Left hindlimb (tissue), 1 donor: Measurements from ENCODE around the gene ACACA.
A peak's percentile ranks its signal among the peaks of the same experiment; 100 is the strongest.
"Not testable (repeated sequence)": the region's sequence is repeated elsewhere in the genome, so short reads cannot be mapped to it uniquely, and the experiment has no call there.

ENCODE experiments used
- DNase-seq: peaks from one replicate; pipeline ENCODE4 v3.0.0-alpha.2; 2018

ACACA gene

GRCh38 chr17:37406635-37407461, at the start of gene ACACA, which contains the start of gene TADA2A:
TSS of gene ACACA (minus strand) at chr17:37406836. CDS start at chr17:37406299, 537 bp downstream.
TSS of gene TADA2A (plus strand) at chr17:37406886. CDS start at chr17:37411366, 4,480 bp downstream.
- peak; percentile 87 for DNase-seq

GRCh38 chr17:37450112-37450511, 43.5 kb upstream of the ACACA start:
- DNase-seq = no peak

GRCh38 chr17:37447641-37448040, 41.0 kb upstream of the ACACA start:
- no peak for DNase-seq

- DNase-seq = no peak
Measured at GRCh38 chr17:37446027-37446426, 39.4 kb upstream of the ACACA start.

GRCh38 chr17:37441369-37442014, 34.9 kb upstream of the ACACA start:
- DNase-seq = not testable (repeated sequence)

- DNase-seq = no peak
Measured at GRCh38 chr17:37440424-37440823, 33.8 kb upstream of the ACACA start.

- no peak for DNase-seq
Measured at GRCh38 chr17:37438141-37438540, 31.5 kb upstream of the ACACA start.

GRCh38 chr17:37432671-37433070, 26.0 kb upstream of the ACACA start:
- no peak for DNase-seq

GRCh38 chr17:37430051-37430627, 23.5 kb upstream of the ACACA start:
- no peak for DNase-seq

GRCh38 chr17:37429453-37429852, 22.8 kb upstream of the ACACA start:
- DNase-seq = no peak

- DNase-seq = no peak
Measured at GRCh38 chr17:37429039-37429438, 22.4 kb upstream of the ACACA start.

- DNase-seq = no peak
Measured at GRCh38 chr17:37425268-37425667, 18.6 kb upstream of the ACACA start.

- no peak for DNase-seq
Measured at GRCh38 chr17:37422971-37423625, 16.5 kb upstream of the ACACA start.

- no peak for DNase-seq
Measured at GRCh38 chr17:37417852-37418251, 11.2 kb upstream of the ACACA start.

- no peak for DNase-seq
Measured at GRCh38 chr17:37413875-37414519, 7.4 kb upstream of the ACACA start.

- DNase-seq = no peak
Measured at GRCh38 chr17:37410357-37410756, 3.7 kb upstream of the ACACA start.

- DNase-seq = not testable (repeated sequence)
Measured at GRCh38 chr17:37408145-37408479, 1.5 kb upstream of the ACACA start.

GRCh38 chr17:37405955-37406634, 541 bp downstream of the ACACA start:
- DNase-seq = no peak

GRCh38 chr17:37405522-37405921, 1.1 kb downstream of the ACACA start:
- not testable (repeated sequence) for DNase-seq

GRCh38 chr17:37400505-37400904, 6.1 kb downstream of the ACACA start:
- DNase-seq = no peak

GRCh38 chr17:37399265-37399803, 7.3 kb downstream of the ACACA start:
- no peak for DNase-seq

GRCh38 chr17:37393352-37393751, 13.3 kb downstream of the ACACA start:
- DNase-seq = no peak
